ENCODE data around the gene OLIG1.

OLIG1 gene

GRCh38 chr21:33063907-33064622 lies 5.9 kb upstream of the OLIG1 start:
- DNase-seq, result no peak

DNA sequence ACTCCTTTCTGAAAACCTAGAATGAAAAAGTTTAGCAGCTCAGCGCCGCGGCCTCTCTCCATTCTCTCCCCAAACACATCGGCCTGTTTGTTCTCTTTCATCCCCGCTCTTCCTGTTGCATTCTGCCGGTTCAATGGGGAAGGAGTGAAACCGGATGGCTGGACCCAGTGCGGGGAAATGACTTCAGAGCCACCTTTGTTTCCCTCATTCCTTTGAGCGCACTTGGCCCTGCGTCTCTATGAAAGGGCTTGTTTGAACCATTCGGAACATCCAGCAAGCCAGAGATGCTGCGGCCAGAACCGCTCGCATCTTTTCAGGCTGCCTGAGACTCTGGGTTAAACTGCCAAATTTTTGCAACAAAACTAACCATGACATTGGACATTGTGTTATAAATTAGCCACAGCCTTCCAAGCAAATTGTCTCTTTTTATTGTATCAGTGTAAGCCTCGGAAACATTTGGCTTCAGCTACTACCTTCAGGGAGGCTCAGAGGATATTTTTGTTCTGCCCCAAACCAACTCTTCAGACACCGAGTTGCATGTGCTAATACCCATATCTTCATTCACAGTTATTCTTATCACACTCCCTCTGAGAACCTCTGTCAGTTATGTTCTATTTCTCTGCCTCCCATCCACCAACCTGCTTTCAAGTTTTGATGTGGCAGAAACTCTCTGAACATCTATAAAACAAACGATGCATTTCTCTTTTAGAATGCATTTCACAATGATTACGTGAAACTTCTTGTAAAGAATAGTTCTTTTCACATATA lies 5.1 kb upstream of the OLIG1 start:
- DNase-seq, result peak; percentile 30

GRCh38 chr21:33067043-33067442 lies 2.9 kb upstream of the OLIG1 start:
- no peak for DNase-seq

- DNase-seq, result no peak
Measured at GRCh38 chr21:33067457-33067856, 2.5 kb upstream of the OLIG1 start.

- no peak for DNase-seq
Measured at GRCh38 chr21:33069243-33069642, 698 bp upstream of the OLIG1 start.

- no peak for DNase-seq
Measured at GRCh38 chr21:33069645-33069993, 322 bp upstream of the OLIG1 start.

DNA sequence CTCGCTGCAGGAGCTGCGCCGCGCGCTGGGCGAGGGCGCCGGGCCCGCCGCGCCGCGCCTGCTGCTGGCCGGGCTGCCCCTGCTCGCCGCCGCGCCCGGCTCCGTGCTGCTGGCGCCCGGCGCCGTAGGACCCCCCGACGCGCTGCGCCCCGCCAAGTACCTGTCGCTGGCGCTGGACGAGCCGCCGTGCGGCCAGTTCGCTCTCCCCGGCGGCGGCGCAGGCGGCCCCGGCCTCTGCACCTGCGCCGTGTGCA lies 730 bp downstream of the OLIG1 start:
- no peak for DNase-seq

DNA sequence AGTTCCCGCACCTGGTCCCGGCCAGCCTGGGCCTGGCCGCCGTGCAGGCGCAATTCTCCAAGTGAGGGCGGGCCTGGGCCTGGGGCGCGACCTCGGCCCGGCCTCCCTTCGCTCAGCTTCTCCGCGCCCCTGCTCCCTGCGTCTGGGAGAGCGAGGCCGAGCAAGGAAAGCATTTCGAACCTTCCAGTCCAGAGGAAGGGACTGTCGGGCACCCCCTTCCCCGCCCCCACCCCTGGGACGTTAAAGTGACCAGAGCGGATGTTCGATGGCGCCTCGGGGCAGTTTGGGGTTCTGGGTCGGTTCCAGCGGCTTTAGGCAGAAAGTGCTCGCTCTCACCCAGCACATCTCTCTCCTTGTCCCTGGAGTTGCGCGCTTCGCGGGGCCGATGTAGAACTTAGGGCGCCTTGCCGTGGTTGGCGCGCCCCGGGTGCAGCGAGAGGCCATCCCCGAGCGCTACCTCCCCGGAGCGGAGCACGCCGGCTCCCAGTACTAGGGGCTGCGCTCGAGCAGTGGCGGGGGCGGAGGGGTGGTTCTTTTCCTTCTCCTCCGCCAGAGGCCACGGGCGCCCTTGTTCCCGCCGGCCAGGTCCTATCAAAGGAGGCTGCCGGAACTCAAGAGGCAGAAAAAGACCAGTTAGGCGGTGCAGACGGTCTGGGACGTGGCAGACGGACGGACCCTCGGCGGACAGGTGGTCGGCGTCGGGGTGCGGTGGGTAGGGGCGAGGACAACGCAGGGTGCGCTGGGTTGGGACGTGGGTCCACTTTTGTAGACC lies 1.2 kb downstream of the OLIG1 start:
- peak; percentile 76 for DNase-seq

DNA sequence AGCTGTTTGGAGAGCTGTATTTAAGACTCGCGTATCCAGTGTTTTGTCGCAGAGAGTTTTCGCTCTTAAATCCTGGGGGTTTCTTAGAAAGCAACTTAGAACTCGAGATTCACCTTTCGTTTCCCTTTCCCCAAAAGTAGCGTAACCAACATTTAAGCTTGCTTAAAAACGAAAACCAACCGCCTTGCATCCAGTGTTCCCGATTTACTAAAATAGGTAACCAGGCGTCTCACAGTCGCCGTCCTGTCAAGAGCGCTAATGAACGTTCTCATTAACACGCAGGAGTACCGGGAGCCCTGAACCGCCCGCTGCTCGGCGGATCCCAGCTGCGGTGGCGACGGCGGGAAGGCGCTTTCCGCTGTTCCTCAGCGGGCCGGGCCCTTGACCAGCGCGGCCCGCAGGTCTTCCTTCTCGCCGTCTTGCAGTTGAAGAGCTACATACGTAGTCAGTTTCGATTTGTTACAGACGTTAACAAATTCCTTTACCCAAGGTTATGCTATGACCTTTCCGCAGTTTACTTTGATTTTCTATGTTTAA lies 1.9 kb downstream of the OLIG1 start:
- DNase-seq, result peak; percentile 69

DNA sequence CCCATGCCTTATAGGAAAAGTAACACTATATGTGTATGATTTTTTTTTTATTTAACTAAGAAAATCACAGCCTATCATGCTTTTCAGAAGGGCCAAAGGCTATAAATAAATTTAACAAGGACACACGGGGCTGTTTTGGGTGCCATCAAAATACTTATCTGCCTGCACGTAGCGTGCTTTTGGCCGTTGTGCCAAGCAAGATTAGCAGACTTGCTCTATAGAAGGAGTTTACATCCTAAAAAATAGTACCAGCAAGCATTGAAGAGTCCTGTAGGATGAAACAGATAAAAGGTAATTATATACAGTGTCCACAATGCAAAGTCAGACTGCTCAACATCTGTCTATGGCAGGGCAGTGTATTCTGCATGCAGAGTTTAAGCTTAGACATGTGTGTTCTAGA lies 3.7 kb downstream of the OLIG1 start:
- DNase-seq, result no peak

GRCh38 chr21:33075128-33075527 lies 5.2 kb downstream of the OLIG1 start:
- DNase-seq, result no peak

DNA sequence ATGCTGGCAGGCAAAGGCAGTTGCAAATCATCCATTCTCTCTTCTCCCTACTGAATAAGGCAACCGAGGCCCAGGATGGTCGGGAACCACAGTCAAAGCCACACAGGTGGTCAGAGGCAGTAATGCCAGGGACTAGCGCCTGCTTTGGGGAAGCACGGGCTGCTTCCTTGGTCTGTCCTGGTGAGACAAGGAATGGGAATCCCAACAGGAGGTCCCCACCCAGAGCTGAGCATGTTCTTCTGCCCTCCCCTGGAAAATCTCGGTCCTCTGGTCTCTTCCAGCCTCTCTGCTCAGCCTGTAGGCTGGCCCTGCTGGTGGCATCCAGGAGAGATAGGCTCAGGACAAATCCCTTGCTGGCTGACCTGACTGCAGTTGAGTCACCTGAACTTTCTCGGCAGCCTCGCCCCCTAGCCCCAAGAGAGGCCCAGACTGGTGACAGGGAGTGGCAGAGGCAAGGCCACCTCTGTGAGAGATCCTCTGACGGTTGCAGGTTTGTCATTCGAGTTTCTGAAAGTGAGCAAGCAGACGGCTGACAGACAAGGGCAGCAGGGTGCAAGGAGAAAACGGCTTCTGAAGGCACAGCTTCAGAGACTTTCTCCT lies 5.8 kb downstream of the OLIG1 start:
- no peak for DNase-seq

GRCh38 chr21:33076600-33077329 lies 6.8 kb downstream of the OLIG1 start:
- DNase-seq, result no peak

DNA sequence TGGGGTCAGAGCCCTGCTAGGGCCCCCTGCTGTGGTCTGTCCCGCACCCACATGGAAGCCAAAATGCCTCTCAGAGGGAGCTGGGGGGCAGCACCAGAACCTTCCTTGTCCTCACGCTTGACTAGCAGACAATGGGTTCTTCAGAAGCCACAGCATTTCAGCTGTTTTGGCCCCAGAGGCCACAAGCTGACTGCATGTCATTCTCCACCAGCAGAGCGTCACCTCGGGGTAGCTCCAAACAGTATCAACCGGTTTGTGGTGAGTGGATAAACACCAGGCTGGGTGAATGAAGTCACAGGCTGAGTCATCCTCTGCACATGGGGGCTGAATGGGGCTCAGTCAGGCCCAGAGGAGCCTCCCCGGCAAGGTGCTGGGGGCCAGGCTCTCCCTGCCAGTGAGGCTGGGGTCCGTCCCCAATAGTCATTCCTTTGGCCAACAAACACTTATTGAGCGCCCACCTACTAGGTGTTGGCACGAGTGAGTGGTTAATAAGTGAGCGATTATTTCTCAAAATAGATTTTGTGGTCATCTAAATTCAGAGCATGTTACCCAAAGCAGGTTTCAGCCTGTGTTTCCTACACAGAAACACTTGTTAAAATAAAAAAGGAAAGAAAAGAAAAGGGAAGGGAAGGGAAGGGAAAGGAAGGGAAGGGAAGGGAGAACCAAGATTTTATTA lies 9.1 kb downstream of the OLIG1 start:
- DNase-seq, result peak; percentile 35

DNA sequence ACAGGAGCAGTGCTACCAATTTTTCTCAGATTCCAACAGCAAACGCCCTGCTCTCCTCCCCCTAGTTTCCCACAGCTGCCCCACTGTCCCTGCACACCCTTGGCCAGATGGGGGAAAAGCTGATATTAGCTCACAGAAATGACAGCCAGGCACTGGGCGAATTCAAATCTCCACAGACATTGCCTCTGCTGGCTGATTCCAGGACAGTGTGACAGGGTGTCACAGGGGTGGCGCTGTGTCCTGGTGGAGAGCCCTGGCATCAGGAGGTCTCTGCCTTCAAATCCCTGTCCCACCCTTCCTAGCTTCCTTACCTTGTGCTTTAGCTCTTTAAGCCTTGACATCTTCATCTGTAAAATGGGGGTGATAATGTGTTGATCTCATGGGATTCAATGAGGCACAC lies 10.4 kb downstream of the OLIG1 start:
- no peak for DNase-seq

GRCh38 chr21:33080776-33081175 lies 10.8 kb downstream of the OLIG1 start:
- no peak for DNase-seq

DNA sequence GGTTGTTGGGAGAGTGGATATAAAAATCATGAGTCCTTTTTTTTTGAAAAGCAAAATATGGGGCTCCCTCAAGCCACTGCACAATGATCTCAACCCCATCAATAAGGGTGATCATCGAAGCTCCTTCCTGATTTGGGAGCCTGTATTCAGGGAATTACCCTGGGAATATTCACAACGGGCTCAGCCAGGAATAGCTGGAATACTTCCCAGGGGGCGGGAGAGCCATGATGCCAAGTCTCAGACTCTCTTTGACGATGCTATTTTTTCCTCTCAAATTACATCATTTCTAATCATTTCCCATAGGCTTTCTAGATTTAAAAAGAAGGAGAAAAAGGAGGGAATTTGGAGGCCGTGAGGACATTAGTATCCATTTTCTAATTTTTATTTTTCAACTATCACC lies 18.4 kb downstream of the OLIG1 start:
- DNase-seq, result no peak

DNA sequence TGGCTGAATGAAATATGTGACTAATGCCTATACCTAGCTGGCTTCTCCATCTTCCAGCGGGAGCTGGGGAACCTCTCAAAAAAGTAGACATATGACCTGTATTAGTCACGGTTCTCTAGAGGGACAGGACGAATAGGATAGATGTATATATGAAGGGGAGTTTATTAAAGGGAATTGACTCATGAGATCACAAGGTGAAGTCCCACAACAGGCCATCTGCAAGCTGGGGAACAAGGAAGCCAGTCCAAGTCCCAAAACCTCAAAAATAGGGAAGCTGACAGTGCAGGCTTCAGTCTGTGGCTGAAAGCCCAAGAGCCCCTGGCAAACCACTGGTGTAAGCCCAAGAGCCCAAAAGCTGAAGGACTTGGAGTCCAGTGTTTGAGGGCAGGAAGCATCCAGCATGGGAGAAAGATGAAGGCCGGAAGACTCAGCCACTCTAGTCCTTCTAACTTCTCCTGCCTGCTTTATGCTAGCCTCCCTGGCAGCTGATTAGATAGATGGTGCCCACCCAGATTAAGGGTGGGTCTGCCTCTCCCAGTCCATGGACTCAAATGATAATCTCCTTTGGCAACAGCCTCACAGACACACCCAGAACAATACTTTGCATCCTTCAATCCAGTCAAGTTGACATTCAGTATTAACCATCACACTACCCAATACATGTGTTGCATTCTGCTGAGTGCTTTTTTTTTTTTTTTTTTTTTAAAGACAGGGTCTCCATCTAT lies 19.6 kb downstream of the OLIG1 start:
- no peak for DNase-seq

DNA sequence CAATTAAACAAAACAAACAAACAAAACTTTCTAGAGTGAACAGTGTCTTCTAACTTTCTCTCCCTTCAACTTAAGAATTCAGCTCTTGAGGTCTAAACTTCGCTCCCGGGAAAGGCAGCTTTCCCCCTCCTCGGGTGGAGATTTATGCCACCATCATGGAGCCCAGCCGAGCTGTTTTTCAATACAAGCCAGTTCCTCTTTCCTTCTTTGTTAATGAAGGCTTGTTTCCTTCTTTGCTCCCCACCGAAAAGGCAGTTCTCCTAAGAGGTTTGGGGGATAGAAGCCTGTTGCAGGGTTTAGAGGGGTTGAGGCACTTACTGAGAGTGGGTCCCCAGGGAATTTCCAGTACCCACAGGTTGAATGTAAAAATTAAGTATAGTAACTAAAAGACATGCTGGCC lies 26.5 kb downstream of the OLIG1 start:
- DNase-seq, result no peak

- DNase-seq, result no peak
Measured at GRCh38 chr21:33099131-33099530, 29.2 kb downstream of the OLIG1 start.

DNA sequence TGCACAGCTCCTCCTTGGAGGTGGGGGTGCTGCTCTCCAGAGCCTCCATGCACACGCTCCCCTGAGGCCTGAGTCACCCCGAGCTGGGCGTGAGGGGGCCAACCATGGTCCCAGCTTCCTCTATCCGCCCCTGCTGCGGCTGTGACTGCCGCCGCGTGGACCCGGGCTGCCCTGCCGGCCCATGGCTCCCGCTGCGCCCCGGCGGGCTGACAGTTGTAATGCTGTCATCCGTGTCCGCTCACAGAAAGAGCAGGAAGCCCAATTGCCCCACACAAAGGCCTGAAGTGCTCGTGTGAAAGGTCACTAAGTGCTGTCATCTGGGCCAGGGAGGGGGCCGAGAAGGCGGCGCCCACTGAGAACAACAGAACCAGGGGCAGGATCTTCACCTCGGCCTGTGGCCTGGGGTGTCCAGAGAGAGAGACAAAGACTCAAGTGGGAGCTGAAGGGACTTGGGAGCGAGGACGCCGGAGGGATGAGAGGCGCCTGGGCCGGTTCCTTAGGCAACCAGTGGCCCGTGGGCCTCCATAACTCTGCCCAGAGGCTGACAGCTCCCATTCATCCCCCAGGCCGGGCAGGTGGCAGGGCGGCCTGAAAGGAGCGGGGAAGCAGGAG lies 31.5 kb downstream of the OLIG1 start:
- DNase-seq, result no peak
